HG02973 (cell line): ENCODE results near the gene COL15A1.
A peak's percentile ranks its signal among the peaks of the same experiment; 100 is the strongest.

Experiments
- ATAC-seq: cut with Tn5 transposase; IDR thresholded peaks from one replicate; pipeline ENCODE4 v1.9.1; 2021; ENCODE audit warnings: moderate library complexity; ENCODE audit not compliant: unreplicated experiment

The COL15A1 gene

DNA sequence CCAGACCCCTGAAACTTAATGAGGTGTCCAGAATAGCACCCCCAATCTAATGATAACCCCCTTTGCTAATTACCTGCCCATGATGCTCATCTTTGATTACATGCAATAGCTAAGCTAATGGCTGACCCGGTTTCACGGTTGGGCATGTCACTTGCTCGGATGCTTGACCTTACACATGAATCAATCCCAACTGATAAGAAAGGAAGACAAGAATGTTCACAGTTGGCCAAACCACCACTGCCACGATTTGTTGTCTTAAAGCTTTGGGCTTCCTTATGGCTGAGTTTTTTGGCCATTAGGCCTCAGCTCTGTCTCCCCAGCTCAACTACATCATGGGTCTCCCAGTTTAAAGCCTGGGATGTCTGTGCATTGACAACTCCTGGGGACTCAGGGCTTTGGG lies 108.1 kb downstream of the COL15A1 start:
- ATAC-seq, result no peak

DNA sequence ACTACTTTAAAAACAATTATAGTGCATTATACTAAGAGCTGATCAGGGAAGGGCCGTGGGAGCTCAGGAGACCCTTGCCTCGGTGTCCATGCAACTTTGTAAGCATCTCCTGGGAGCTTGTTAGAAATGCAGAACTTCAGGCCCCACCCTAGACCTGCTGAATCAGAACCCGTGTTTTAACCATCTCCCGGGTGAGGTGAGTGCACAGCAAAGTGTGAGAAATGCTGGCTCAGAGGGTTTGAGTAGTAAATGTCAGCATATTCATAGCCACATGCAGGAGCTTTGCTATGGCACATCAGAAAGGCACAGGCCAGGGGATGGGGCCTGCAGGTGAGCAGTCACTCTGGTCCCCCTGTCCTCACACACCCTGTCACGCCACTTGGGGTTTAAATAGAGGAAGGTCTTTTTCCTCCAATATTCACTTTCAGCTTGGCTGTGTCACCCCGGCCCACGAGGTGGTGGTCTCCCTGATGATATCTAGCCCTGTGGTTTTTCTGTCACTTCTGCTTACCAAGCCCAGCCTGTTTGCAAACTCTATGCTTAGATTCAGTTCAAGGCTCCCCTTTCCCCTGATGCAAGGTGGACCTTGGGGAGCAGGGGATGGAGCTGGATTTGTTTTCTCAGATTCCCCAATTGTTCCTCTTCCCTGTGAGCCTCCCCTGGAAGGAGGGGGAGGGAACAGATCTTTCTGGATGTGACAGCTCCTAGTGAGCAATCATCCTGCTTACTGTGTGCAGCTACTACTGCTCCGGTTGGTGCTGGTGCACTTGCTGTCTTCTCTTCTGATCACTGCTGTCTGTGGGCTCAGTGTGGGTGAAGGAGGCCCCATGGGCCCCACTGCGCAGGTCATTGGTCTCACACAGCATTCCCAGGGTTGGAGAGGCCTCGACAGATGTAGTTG lies 109.4 kb downstream of the COL15A1 start:
- ATAC-seq, result no peak

DNA sequence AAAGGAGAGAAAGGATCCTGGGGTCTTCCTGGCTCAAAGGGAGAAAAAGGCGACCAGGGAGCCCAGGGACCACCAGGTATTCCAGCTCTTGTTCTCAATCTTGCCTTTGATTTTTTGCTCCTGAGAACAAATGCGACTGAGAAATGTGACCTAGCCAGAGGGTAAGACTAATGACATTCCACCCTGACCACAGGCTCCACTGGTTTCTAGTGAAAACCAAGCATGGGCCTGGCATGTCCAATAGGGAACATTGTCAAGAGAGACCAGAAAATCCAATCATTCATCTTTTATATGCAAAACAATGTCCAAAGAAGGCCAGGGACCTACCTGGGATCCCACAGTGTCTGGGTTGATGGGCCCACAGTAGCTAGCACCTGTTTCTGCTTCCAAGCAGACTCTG lies 110.9 kb downstream of the COL15A1 start:
- ATAC-seq, result no peak

DNA sequence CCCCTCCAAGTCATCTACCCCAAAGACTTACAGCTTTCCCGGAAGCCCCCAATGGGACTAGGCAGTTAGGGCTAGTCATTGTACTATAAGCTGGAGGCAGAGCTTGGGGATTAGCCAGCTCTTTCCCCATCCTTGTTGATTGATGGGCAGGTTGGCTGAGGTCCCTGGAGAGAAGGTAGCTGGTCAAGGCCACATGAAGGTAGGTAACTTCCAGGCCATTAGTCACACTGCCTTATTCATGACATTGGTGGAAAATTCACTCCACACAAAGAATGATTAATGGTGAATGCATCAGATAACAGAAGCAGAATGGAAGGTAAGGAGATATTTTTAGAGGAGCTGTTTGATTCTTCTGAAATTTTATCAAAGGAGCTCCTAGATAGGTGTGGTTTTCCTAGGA lies 111.7 kb downstream of the COL15A1 start:
- ATAC-seq, result no peak

DNA sequence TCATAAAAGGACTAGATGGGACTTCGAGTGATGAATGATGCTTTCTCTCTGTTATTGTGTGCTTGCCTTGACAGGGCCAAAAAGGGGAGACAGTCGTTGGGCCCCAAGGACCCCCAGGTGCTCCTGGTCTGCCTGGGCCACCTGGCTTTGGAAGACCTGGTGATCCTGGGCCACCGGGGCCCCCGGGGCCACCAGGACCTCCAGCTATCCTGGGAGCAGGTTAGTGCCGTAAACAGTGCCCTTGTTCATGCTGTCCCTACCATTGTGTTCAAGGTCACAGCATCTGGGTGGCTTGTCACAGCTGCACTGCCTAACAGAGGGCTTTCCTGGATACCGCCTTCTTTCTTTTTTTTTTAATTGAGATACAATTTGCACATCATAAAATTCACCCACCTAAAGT lies 112.5 kb downstream of the COL15A1 start:
- ATAC-seq, result no peak

DNA sequence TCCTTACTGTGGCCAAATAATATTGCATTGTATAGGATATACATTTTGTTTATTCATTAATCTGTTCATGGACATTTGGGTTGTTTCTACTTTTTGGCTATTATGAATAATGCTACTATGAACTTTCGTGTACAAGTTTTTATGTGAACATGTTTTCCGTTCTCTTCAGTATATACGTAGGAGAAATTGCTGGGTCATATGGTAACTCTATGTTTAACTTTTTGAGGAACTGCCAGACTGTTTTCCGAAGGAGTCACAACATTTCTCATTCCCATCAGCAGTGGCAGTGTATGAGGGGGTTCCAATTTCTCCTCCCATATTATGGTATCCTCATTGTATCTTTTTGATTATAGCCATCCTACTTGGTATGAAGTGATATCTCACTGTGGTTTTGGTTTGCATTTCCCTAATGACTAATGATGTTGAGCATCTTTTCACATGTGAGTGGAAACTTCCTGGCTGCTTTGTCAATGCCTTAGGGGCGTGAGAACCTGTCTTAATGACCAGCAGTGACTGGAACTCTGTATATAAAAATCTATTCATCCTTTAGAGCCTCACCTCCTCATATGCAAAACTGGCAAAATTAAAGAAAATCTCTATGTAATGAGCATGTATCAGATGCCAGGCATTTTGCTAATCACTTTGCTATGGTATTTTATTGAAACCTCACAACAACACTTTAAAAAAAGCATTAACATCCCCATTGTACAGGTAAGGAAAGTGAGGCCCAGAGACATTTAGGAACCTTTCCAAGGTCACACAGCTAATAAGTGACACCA lies 113.4 kb downstream of the COL15A1 start:
- no peak for ATAC-seq

DNA sequence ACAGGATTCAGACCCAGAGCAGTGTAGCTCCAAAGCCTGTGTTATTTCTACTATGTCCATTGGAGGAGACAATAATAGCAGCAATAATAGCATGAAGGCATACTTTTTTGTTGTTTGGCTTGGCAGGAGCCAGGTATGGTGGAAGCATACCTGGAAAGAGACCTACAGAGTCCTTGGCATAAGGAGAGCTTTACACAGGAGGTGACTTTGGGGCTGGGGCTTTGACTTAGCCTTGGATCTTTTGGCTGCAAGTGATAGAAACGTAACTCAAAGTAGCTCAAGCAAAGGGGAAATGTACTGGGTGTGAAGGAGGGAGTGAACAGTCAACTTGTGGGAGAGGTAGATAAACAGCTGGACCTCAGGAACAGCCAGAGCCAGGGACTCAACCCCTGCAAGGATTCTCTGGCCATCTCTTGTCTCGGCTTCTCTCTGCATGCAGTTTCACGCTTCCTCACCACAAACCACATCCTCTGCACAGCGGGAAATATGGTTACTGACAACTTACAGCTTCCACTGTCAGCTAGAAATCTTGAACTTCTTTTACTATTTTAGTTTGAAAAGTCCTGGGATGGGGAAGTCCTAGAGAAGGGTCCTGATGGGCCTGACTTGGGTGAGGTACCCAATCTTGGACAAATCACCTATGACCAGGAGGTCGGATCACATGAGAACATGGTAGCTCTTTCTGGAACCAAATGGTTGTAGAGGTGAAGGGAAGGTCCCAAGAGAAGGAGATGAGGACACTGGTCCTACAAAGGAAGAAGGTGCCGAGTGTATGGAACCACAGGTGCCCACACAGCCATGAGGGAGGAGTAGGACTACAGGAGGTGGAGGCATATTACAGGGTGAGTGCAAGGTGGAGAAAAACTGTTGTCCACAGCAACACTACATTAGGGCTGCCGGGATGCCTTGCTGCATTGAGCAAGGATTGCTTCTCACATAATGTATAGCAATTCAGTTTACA lies 114.2 kb downstream of the COL15A1 start:
- ATAC-seq, result peak; percentile 58

DNA sequence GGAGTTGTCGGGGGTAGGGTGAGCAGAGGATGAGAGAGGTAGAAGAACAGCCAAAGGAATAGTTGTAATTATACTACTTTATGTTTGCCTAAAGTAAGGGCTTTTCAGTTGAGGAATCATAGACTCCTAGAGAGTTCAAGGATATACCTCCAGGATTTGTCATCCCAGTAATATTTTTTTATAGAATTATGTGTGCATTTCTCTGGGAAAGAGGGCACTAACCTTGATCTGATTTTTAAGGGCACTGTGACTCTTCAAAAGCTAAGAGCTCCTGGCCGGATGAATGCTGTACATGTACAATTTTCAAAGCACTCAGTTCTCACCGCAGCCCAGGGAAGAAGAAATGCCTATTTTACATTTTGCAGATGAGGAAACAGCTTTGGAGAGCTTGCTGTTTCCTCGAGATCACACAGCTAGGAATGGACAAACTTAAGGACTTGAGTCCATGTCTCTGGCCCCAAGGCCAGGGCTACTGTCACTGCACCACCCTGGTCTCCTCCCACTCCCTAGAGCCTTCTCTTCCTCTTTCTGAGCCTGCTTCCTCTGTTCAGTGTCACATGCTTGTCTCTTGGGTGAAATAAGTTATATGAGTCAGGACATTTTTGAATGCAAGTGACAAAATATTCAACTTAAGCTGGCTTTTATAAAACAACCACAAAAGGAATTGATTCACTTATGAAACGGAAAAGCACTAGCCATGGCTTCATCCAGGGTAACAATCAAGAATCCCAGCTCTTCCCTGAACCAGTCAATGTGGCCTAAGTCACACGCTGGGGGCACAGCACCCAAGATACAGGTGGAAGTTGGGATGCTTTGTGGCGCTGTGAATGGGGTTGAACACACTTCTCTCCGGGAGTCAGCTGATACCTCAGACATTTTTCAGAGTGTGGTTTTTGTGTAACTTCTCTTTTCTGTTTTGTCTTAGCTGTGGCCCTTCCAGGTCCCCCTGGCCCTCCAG lies 115.5 kb downstream of the COL15A1 start:
- peak; percentile 71 for ATAC-seq

DNA sequence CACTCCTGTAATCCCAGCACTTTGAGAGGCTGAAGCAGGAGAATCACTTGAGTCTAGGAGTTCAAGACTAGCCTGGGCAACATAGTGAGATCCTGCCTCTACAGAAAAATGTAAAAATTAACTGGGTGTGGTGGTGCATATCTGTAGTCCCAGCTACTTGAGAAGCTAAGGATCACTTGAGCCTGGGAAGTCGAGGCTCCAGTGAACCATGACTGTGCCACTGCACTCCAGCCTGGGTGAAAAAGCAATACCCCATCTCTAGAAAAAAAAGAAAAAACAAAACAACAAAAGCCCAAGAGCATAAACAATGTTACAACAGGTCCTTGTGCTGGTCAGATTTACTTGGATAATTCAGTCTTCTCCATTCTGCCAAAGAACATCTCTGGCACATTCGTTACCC lies 116.9 kb downstream of the COL15A1 start:
- ATAC-seq, result no peak

DNA sequence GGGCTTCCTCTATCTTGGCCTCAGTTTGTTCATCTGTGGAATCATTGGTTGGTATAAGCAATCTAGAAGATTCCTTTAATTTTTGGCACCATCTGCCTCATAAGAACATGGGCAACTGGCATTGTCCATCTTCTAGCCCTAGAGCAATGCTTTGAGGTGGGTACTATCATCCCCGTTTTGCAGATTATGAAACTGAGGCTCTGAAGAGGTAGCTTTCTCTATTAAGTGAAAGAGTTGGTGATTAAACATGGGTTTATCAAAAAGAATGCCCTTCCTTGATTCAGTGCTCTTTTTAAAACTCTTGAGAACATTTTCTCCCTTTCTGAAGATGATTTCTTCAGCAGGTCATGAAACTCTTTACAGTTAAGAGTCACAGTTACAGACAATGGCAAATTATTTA lies 118.8 kb downstream of the COL15A1 start:
- no peak for ATAC-seq

DNA sequence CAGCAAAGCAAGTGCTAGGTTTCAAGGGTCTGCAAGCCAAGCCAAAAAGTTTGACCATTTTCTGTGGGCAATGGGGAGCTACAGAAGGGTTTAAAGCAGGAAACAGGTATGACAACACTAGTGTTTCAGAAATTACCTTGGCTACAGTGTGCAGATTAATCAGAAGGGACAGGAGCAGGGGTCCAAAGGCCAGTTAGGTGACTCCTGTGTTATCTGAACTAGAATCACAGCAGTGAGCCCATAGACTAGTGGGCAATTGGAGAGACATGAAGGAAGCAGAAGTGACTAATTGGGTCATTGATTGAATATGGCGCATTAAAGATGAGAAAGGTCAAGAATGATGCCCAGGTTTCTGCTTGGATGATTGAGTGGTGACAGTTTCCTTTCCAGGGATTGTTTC lies 119.8 kb downstream of the COL15A1 start:
- no peak for ATAC-seq

DNA sequence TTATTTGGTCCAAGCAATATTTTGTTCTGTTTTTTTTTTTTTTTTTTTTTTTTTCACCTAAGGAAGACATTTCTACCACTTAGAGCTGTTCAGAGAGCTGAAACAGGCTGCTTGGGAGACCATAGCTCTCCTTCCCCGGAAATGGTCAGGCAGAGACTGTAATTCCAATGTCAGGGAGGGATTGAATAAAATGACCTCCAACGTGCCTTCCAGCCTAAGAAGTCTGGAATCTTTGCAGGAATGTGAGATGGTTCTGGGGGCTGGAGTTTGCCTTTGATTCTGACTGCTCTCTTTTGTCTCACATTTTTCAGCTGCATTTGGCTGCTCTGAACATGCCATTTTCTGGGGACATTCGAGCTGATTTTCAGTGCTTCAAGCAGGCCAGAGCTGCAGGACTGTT lies 122.9 kb downstream of the COL15A1 start:
- no peak for ATAC-seq

DNA sequence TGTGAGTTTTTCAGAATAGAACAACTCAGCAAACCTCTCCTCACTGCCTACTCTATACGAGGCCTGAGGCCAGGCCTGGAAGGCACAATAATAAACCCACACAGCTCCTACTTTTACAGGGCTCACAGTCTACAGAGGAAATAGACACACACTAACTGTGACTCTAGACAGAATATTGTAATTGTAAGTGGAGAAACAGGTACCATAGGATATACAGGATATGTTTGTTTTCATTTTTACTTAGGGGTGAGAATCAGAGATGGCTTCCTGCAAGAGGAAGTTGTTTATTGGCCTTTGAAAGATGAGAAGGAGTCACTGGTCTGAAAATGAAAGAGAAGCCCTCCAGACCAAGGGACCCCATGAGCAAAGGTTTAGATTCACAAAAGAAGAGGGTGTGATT lies 125.4 kb downstream of the COL15A1 start:
- ATAC-seq, result no peak

DNA sequence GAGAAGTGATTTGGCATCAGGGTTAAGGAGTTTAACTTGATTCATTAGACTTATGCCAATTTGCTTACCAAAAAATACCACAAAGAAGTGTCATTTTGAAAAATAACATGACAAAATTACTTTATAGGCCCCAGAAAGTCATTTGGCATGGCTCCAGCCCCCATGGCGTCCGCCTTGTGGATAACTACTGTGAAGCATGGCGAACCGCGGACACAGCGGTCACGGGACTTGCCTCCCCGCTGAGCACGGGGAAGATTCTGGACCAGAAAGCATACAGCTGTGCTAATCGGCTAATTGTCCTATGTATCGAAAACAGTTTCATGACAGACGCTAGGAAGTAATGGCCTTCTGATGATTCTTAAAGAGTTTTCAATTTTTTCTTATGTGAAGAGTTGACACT lies 125.8 kb downstream of the COL15A1 start:
- no peak for ATAC-seq

DNA sequence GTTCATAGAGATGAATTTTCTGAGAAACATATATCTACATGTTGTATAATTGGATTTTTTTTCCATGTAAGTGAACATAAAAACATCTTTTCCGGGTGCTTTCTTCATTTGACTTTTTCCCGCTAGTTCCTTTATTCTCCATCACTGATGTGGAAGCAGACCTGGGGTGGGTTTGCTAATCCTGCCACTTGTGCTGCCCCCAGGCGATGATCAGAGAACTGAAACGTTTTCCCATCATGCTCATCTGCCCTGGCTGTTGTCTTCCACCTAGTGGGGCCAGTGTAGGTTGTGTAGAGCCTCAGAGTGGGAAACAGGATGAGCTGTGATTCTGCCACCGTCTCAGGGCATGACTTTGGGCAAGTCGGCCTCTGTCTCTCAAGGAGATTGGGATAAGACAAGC lies 127.0 kb downstream of the COL15A1 start:
- ATAC-seq, result no peak

DNA sequence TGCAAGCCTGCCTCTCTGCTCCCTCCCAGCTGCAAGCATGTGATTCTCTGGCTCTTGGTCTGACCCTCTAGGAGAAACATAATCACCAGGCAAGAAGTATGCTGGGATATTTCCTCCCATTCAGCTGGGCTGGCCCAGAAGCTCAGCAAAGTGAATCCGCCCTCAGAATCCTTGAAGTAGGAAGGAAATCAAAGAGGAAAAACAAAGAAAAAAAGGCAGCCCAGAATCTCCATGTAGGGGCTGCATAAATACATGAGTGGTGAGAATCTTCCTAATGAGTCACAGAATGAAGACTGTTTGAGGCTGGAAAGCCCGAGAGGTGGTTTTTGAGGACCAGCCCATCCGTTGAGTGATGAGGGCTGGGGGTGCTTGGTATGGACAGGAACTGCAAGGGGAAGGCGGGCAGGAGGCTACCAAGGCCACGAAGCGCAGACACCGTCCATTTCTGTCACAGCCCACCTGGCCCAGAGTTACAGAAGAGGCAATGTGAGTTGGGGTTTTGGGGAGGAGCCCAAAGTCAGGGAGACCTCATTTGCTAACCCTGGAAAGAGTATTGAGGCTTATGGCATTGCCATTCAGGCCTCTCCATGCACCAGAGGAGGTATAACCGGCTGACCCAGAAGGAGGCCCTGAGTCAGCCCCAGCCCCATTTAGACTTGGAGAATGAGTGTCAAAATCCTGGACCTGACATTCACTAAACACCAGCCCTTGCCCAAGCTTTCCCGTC lies 127.8 kb downstream of the COL15A1 start:
- ATAC-seq, result no peak

DNA sequence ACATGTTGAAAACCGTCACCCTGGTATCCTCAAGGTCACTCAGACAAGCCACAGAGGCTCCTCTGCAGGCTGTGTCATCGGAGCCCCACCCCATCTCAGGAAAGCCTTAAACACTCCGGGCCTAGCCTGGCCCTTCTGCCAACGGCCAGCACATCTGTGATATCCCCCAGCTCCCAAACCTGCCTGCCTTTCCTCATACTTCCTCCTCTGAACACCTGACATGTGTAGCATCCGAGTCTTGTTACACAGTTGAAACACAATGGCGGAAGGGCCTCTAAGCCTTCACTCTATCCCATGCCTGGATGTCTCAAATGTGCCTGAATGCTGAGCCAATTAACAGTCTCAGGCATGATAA lies 128.3 kb downstream of the COL15A1 start:
- no peak for ATAC-seq

DNA sequence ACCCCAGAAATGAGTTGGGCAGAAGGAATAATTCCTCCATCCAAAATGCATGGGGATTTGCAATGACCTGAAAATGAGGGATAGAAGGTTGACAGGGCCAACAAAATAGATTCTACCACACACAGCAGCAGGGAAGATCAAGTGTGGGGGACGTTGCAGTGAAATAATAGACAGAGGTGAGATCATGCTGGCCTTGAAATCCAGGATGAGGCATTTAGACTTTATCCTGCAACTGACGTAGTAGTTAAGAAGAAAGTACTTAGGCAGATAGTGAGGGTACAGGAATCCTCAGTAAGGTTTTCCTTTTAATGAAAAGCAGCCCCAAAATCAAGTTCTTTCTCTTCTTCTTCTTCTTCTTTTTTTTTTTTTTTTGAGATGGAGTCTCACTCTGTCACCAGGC lies 129.6 kb downstream of the COL15A1 start:
- no peak for ATAC-seq
